Anterior cingulate cortex (tissue), 58 donors: ENCODE measurements around the gene EZR.
A peak's percentile ranks its signal among the peaks of the same experiment; 100 is the strongest.
"Not testable (repeated sequence)": the region's sequence is repeated elsewhere in the genome, so short reads cannot be mapped to it uniquely, and the experiment has no call there.

ENCODE experiments used
- DNase-seq, 58 donors: peaks; one replicate each; lab custom pipeline; 2025; lab: John Stamatoyannopoulos, UW

EZR gene

DNA sequence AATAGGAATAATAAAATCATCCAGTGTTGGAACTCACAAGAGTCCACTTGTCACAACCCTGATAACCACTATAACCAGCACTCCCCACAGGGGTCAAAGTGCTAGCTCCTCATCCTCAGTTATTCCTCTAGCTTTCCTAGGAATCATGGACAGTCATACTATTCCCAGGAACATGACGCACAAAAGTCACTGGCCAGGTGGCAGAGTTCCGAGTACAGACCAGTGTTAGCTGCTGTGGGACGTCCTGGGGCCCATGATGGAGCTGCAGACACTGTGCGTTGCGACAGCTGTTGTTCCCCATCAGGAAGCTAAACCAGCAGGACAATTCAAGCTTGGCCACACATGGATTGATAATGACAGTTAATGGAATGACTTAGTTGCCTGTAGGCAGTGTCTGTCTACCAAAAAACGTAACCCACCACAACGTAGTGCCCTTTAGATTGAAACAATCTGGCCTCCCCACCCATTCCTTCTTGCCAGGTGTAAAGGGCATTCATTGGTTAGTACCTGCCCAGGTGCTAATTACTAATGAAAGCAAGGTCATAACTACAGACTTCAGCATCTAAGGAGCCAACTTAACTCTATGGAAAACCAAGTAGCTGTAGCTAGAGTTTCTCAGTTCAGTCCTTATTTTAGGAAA is 17.4 kb downstream of the EZR start:
- DNase-seq, result no peak

DNA sequence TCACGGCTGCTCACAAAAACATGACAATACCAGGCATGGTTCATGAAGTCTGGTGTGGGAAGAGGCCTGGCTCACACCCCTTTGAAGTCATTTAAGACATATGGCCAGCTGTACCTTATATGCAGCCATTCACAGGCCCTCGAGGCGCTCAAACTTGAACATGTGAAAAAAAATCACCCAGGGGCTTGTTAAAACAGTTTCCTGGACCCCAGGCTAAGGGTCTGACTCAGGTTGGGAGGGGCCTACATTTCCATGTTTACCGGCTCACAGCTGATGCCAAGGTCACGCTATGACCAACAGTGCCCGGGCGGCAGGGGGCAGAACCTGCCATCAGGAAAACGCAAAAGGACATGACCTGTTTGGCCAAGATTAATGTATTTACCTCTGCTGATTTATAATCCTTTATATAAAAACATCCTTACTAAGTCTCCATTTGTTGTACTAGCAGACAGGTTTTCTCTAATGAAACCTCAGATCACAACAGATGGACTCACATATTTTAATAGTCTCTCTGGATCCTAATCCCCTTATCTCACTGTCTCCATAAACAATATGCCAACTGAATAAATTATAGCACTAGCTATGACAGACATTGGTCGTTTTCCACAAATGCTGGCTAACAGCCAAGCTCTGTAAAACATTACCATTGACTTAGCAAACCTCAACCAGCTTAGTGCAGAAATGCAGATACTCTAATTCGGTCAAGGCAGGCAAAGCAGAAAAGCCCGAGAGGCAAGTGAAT is 19.9 kb downstream of the EZR start:
- no peak for DNase-seq

GRCh38 chr6:158798311-158798710 is 20.9 kb downstream of the EZR start:
- no peak for DNase-seq

DNA sequence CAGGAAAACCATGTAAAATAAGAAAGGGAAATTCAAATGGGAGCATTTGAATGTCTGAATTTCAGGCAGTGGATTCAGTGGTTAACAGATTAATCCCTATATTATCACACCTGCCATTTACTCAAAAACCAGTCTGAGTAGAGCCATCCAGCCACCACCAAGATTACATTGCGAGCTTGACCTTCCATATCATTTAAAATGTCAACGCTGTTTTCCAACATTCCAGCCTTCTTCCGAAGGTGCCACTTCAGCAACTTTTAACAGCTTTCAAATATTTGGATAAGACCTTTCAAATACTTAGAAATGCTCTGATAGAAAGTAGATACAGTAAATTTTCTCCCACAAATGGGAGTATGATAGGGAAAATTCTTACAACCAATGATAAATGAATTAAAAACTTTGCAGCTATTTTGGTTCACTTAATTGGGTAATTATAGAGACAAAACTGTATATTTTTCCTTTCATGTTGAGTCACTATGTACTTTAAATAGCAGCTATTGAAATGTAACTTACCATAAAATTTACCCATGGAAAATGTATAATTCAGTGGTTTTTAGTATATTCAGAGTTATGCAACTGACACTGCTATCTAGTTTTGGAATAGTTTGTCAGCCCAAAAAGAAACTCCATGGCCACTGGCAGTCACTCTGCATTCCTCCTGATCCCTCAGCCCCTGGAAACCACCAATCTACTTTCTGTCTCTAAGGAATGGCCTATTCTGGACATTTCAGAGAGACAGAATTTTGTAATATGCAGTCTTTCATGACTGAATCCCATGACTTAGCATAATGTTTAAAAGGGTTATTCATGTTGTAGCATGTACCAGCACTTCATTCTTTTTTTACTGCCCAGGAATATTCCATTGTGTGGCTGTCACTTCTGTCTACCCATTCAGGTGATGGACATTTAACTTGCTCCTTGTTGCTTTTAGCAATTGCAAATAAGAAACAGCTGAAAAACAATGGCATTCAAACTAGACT is 21.5 kb downstream of the EZR start:
- DNase-seq, result no peak

DNA sequence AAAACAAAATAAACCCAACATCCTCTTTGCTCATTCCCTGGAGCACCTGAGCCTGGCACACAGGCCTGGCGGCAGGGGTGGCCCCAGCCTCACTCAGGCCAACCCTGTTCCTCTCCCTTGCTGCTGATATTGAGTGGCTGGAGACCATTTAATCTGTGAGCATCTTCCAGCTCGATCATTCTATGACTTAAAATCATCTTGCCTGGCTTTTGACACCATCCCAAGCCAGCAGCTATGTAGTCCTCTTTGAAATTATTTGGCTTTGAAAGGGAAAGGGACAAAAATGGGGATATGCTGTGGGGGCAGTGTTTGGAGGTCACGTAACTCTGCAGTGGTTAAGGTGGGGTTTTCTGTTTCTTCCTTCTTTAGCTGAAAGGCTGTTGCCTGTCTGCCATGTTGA is 22.8 kb downstream of the EZR start:
- no peak for DNase-seq

- DNase-seq, result no peak
Measured at GRCh38 chr6:158795516-158795915, 23.7 kb downstream of the EZR start.

DNA sequence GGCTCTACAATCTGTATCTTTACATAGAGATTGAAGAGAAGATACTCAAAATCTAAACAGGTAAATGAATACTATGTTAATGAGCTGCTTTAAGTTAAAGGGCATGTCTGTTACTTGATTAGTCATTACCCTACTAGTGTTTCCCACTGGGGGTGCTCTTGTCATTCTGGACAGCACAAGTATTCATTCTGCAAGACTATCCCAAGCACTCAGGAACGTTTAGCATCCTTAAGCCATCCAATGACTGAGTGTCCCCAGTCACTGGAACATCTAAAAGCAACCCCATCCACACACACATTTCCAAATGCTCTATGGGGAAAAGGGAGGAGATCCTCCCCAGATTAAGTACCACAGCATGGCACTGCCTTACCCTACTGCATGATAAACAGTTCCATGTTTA is 25.7 kb downstream of the EZR start:
- DNase-seq, result no peak

GRCh38 chr6:158792505-158792904 is 26.7 kb downstream of the EZR start:
- not testable (repeated sequence) for DNase-seq

- no peak for DNase-seq
Measured at GRCh38 chr6:158791274-158791855, 27.8 kb downstream of the EZR start.

DNA sequence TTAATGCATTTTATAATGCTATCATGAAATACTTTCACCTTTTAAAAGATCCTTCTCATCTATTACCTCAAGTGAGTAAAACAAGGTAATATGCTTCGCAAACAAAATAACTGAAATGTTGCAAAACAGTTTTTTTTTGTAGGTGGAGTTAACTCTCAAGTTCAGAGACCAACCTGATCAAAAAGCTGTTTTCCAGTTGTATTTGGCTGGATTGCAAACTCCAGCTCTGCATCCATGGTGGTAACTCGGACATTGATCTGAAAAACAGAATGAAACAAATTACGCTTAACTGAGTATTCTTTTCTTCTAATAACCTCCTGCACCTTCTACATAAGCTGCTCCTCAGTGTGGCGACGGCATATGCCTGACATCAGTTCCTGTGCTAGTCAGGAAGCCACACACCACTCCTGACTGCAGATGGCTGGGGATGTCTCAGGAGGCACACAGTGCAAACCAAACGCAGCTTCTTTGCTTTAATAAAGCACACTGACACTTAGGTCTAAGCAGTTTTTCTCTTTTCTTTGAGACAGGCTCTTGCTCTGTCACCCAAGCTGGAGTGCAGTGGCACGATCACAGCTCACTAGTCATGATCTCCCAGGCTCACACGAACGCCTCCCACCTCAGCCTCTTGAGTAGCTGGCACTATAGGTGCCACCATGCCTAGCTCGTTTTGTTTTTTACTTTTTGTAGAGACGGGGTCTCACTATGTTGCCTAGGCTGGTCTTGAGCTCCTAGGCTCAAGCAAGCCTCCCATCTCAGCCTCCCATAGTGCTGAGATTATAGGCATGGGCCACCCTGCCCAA is 29.9 kb downstream of the EZR start:
- no peak for DNase-seq

DNA sequence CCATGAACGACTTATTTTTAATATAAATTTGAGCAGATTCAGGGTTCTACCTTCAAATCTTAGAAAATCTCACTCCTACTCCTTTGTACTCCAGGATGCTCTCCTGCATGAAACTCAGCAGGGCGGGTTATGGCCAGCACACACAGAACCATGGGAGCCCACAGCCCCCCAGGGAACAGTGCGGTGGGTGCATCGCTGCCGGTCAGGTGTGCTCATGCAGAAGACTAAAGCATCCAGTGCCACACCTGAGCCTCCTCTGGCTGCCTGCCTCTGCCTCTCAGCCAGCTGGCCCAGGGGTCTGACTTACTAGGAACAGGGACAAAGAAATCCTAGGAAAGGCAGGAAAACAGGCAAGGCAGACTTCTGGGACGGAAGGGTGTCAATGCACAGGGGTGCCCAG is 31.8 kb downstream of the EZR start:
- no peak for DNase-seq

- no peak for DNase-seq
Measured at GRCh38 chr6:158786645-158787304, 32.4 kb downstream of the EZR start.

DNA sequence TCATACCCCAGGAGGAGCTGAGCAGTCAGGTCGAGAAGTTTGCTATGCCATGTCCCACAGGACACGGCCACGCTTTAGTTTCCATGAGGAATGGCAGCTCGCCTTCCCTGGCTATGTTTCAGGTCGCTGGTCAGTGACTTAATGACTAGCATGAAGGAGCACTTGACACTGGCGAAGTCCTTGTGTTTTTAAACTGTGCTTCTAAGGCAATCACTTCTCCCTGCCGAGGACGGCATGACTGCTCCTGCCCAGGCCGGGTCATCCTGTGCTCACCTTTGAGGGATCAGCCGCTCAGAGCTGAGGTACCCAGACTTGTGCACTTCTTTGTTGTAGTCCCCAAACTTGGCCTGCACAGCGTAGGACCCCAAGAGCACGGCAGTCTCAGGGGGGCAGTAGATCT is 34.1 kb downstream of the EZR start:
- DNase-seq, result no peak

- peak in 1 of 58 donors; percentile 32 for DNase-seq
Measured at GRCh38 chr6:158784505-158784904, 34.7 kb downstream of the EZR start.

- DNase-seq, result no peak
Measured at GRCh38 chr6:158783851-158784250, 35.3 kb downstream of the EZR start.

DNA sequence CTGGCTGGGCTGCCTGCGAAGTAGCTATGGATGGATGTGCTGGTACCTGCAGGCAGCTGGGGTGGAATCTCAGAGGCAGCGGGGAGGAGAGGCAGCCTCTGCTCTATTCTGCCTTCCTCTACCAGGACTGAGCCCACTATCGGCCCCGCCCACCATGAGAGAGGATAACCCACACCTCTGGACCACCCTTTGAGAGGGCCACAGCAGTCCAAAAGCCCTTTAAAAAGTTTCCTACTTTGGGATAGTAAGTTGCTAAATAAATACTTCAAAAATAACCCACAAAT is 36.1 kb downstream of the EZR start:
- no peak for DNase-seq

DNA sequence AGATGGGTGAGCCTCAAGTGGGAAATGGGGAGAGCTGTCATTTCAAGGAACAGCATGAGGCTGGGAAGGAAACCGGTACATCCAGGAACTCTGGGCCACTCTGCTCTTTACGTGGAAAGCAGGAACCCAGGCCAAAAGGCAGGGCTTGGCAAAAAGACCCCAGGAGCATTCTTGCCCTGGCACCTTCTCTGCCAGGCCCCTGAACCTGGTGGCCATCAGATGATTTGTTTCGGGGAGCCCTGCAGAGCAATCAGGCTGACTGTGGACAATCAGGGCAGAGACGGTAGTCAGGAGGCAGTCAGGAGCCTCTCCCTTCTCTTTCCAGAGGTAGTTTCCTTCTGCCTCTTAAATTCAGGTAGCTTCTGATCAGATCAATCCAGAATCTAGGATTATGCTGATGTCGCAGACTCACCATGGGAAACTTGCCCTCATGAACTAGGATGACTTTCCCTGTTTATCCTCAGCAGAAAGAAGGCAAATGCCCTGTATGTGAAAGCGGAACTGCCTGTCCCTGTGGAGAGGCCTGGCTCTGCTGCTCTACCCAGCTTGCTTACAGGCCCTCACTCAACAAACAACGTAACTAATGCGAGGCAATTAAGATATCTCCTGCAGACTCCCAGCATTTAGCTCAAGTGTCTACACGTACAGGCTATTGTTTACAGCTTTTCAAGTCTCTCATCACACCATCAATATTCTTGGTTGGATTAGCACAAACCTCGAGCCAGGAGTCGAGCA is 36.6 kb downstream of the EZR start:
- no peak for DNase-seq

GRCh38 chr6:158781692-158782373 is 37.3 kb downstream of the EZR start:
- no peak for DNase-seq
